ENCODE measurements around the gene PTPRF.

GRCh38 chr1:43554444-43554992 lies 23.8 kb downstream of the PTPRF start:
- TF ChIP-seq CTCF (IDR thresholded peaks at IDR 0.05) (no peak), POLR2A (IDR thresholded peaks at IDR 0.05) (no peak)

Data from lower leg skin (tissue), 3 donors.